Measurements from ENCODE around the gene MAP3K4.
A peak's percentile ranks its signal among the peaks of the same experiment; 100 is the strongest.

Gene MAP3K4

DNA sequence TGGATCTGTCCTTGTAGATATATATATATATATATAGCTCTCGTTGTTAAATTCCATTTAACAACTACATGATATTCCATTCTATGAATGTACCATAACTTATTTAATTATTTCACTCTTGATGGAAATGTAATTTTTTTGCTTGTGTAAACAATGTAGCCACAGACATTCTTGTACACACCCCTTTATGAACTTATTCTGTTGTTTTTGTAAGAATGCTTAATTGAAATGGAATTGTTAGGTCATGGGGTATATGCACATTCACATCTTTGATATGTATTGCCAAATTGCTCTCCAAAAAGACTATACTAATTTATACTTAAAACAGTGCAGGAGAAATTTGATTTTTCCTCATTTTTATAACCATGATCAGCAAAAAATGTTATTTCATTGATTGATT lies 67.2 kb downstream of the MAP3K4 start:
- DNase-seq (ENCODE audit: low read depth in 2 of 2) = peak in 1 of 2 donors; percentile 47
- TF ChIP-seq, protein P1, sequence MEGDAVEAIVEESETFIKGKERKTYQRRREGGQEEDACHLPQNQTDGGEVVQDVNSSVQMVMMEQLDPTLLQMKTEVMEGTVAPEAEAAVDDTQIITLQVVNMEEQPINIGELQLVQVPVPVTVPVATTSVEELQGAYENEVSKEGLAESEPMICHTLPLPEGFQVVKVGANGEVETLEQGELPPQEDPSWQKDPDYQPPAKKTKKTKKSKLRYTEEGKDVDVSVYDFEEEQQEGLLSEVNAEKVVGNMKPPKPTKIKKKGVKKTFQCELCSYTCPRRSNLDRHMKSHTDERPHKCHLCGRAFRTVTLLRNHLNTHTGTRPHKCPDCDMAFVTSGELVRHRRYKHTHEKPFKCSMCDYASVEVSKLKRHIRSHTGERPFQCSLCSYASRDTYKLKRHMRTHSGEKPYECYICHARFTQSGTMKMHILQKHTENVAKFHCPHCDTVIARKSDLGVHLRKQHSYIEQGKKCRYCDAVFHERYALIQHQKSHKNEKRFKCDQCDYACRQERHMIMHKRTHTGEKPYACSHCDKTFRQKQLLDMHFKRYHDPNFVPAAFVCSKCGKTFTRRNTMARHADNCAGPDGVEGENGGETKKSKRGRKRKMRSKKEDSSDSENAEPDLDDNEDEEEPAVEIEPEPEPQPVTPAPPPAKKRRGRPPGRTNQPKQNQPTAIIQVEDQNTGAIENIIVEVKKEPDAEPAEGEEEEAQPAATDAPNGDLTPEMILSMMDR (IDR thresholded peaks at IDR 0.05; ENCODE audit: low read depth, low read length) = no peak
- no peak overlapping the region for H3K4me3 ChIP-seq (replicated peaks in 1 of 2; ENCODE audit: low read depth in 2 of 2, low read length in 2 of 2)

GRCh38 chr6:161061576-161061975 lies 70.0 kb downstream of the MAP3K4 start:
- no peak overlapping the region for H3K4me3 ChIP-seq (replicated peaks in 1 of 2; ENCODE audit: low read depth in 2 of 2, low read length in 2 of 2)
- no peak for DNase-seq (ENCODE audit: low read depth in 2 of 2)
- TF ChIP-seq, protein P1 (IDR thresholded peaks at IDR 0.05; ENCODE audit: low read depth, low read length) = no peak

GRCh38 chr6:161064915-161065314 lies 73.3 kb downstream of the MAP3K4 start:
- TF ChIP-seq, protein P1 (IDR thresholded peaks at IDR 0.05; ENCODE audit: low read depth, low read length) = no peak
- DNase-seq (ENCODE audit: low read depth in 2 of 2) = no peak
- H3K4me3 ChIP-seq (replicated peaks in 1 of 2; ENCODE audit: low read depth in 2 of 2, low read length in 2 of 2) = no peak overlapping the region

DNA sequence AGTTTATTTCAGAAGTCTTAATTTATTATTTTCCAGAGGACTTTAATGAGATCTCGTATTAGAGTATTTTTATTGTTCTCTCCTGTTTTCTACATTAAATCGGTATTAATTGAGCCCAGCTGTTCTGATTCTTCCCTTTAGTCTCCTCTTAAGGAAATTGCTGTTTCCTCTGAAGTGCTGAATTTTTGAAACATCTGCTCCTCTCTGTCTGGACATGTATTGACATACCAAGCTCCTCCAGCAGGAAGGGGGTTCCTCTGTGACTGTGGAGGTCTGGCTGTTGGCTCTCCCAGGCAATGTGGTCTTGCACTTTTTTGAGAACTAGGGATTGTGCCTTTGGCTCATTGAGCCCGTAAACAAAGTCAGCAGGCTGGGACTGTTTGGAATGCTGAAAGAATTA lies 74.9 kb downstream of the MAP3K4 start:
- H3K4me3 ChIP-seq (replicated peaks in 1 of 2; ENCODE audit: low read depth in 2 of 2, low read length in 2 of 2) = no peak overlapping the region
- DNase-seq (ENCODE audit: low read depth in 2 of 2) = no peak
- TF ChIP-seq, protein P1 (IDR thresholded peaks at IDR 0.05; ENCODE audit: low read depth, low read length) = no peak

- DNase-seq (ENCODE audit: low read depth in 2 of 2) = no peak
These were observed 76.2 kb downstream of the MAP3K4 start for GRCh38 chr6:161067749-161068148.

DNA sequence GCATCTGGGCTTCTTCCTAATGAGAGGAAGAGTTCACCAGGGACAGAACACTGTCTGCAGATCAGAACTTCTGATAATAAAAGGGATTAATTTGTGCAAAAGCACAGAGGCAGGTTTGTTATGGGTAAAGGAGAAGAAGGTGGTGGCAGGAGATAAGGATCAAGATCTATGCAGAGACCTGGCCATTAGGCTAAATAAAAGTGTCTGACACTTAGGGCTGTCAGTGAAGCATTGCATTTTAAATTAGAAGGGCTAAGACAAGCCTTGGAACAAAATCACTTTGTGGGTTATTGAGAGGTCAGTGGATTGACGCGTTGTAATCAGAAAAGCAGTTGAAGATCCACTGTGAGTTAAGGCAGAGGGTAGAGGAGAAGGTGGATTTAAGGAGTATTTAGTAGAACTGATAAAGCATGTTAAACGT lies 76.8 kb downstream of the MAP3K4 start:
- TF ChIP-seq, protein P1 (IDR thresholded peaks at IDR 0.05; ENCODE audit: low read depth, low read length) = no peak
- no peak for DNase-seq (ENCODE audit: low read depth in 2 of 2)
- no peak overlapping the region for H3K4me3 ChIP-seq (replicated peaks in 1 of 2; ENCODE audit: low read depth in 2 of 2, low read length in 2 of 2)

More at GRCh38 chr6:161067749-161068148, 76.2 kb downstream of the MAP3K4 start:
- TF ChIP-seq, protein P1 (IDR thresholded peaks at IDR 0.05; ENCODE audit: low read depth, low read length) = no peak
- no peak overlapping the region for H3K4me3 ChIP-seq (replicated peaks in 1 of 2; ENCODE audit: low read depth in 2 of 2, low read length in 2 of 2)

DNA sequence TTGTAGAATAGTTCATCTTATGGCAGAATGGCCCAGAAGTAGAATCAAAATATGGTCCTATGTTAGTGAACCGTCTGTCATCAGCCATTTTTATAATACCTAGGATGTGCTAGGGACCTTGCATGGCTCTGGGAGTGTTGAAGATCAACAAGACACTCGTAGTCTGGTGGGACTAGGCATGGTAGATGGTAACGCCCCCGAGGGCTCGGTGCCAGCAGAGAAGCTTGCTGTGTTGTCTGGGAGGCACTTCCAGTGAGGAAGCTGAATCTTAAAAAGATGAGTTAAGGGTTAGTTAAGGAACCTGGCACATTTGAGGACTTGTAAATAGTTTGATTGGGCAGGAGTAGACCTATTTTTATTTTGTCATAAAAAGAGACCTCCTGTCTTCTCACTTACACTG lies 82.4 kb downstream of the MAP3K4 start:
- no peak for DNase-seq (ENCODE audit: low read depth in 2 of 2)
- TF ChIP-seq, protein P1 (IDR thresholded peaks at IDR 0.05; ENCODE audit: low read depth, low read length) = no peak
- H3K4me3 ChIP-seq (replicated peaks in 1 of 2; ENCODE audit: low read depth in 2 of 2, low read length in 2 of 2) = no peak overlapping the region
